Ascending aorta (tissue), 2 donors: ENCODE data around the gene SMAD2. TPM values are rescaled to one million over a fixed set of nuclear protein-coding genes. Genes with fewer than 3 reads are reported as not detected.

Source experiments
- DNase-seq, 2 donors: peaks; one replicate each; pipeline ENCODE4 v3.0.0-alpha.2; 2019; ENCODE audit warnings: low spot score in 2 of 2
- H3K27ac ChIP-seq, 2 donors: fragments of 200-600 bp; sonication (generic); one replicate each; pipeline ENCODE4 v1.5.1; 2016 to 2017; ENCODE audit warnings: mild to moderate bottlenecking in 1 of 2
- H3K27me3 ChIP-seq: fragments of 200-600 bp; sonication (generic); one replicate; pipeline ENCODE4 v1.5.1; 2017
- H3K36me3 ChIP-seq, 2 donors: fragments of 200-600 bp; sonication (generic); one replicate each; pipeline ENCODE4 v1.5.1; 2016
- H3K4me1 ChIP-seq, 2 donors: fragments of 200-600 bp; sonication (generic); one replicate each; pipeline ENCODE4 v1.5.1; 2016 to 2017; ENCODE audit warnings: mild to moderate bottlenecking in 1 of 2
- H3K4me3 ChIP-seq, 2 donors: fragments of 200-600 bp; sonication (generic); one replicate each; pipeline ENCODE4 v1.5.1; 2016 to 2017; ENCODE audit warnings: mild to moderate bottlenecking in 1 of 2
- H3K9me3 ChIP-seq, 2 donors: fragments of 200-600 bp; sonication (generic); one replicate each; pipeline ENCODE4 v1.5.1; 2016
- CTCF ChIP-seq, 3 experiments: fragments of 200-600 bp in 2 of 3; fragments of 450-650 bp in 1 of 3; sonication (generic) in 2 of 3; IDR thresholded peaks; one replicate each; pipeline ENCODE4 v1.5.1; 2016 to 2019; ENCODE audit warnings: antibody characterized with exemption in 3 of 3, mild to moderate bottlenecking in 1 of 3, moderate library complexity in 1 of 3
- intact Hi-C: fragments of 100-400 bp; cut with DNase I; formaldehyde crosslinking; loops from one replicate; pipeline ENCODE4 v1.15.1; 2023
- total RNA-seq: library from RNA; depleted of rRNA; stranded (reverse); fragments of >200 nt; gene quantifications from one replicate; pipeline ENCODE4 v1.1.0, GENCODE V29; 2016

Gene SMAD2
- total RNA-seq, 1 donor from 2014 or later, result 14.0 TPM

GRCh38 chr18:47912343-47912742, 18.1 kb downstream of the SMAD2 start:
- H3K36me3 ChIP-seq, result no peaks in the 10 kb centered on the region
- no peaks in the 10 kb centered on the region for H3K27me3 ChIP-seq
- H3K27ac ChIP-seq, result peak overlapping the region in 1 of 2 donors; percentile 26
- intact Hi-C loops, result no loop called here
- no peaks in the 10 kb centered on the region for H3K9me3 ChIP-seq
- TF ChIP-seq CTCF (IDR thresholded peaks at IDR 0.05), result no peak
- no peak for DNase-seq
- H3K4me1 ChIP-seq, result peaks cover 3 to 10% of the 10 kb centered on the region in 2 donors
- H3K4me3 ChIP-seq, result no peak overlapping the region

- H3K4me1 ChIP-seq, result peaks cover 3 to 10% of the 10 kb centered on the region in 2 donors
- no peaks in the 10 kb centered on the region for H3K36me3 ChIP-seq
- DNase-seq, result no peak
- H3K4me3 ChIP-seq, result no peak overlapping the region
- H3K27me3 ChIP-seq, result no peaks in the 10 kb centered on the region
- H3K9me3 ChIP-seq, result no peaks in the 10 kb centered on the region
- intact Hi-C loops, result no loop called here
- H3K27ac ChIP-seq, result peak overlapping the region in 1 of 2 donors; percentile 26
- no peak for TF ChIP-seq CTCF (IDR thresholded peaks at IDR 0.05)
Observed at GRCh38 chr18:47911877-47912276, 18.6 kb downstream of the SMAD2 start.

GRCh38 chr18:47909484-47909883, 21.0 kb downstream of the SMAD2 start:
- no peaks in the 10 kb centered on the region for H3K27me3 ChIP-seq
- no peak overlapping the region for H3K4me3 ChIP-seq
- intact Hi-C loops, result no loop called here
- no peak for TF ChIP-seq CTCF (IDR thresholded peaks at IDR 0.05)
- H3K27ac ChIP-seq, result no peak overlapping the region
- DNase-seq, result no peak
- peaks cover 3 to 8% of the 10 kb centered on the region in 2 donors for H3K4me1 ChIP-seq
- peaks cover 0 to 5% of the 10 kb centered on the region in 2 donors for H3K36me3 ChIP-seq
- peaks cover 0 to 7% of the 10 kb centered on the region in 2 donors for H3K9me3 ChIP-seq

- Histone ChIP-seq H3K27ac (no peak overlapping the region), H3K4me3 (no peak overlapping the region), H3K36me3 (peaks cover 0 to 5% of the 10 kb centered on the region in 2 donors), H3K9me3 (peaks cover 0 to 15% of the 10 kb centered on the region in 2 donors), H3K27me3 (no peaks in the 10 kb centered on the region), H3K4me1 (peaks cover 0 to 3% of the 10 kb centered on the region in 2 donors)
- TF ChIP-seq CTCF (IDR thresholded peaks at IDR 0.05), result no peak
- no peak for DNase-seq
- intact Hi-C loops, result no loop called here
Observed at GRCh38 chr18:47908592-47908991, 21.9 kb downstream of the SMAD2 start.

- Histone ChIP-seq H3K36me3 (peaks cover 0 to 5% of the 10 kb centered on the region in 2 donors), H3K27ac (no peak overlapping the region), H3K27me3 (no peaks in the 10 kb centered on the region), H3K4me3 (no peak overlapping the region), H3K9me3 (peaks cover 0 to 18% of the 10 kb centered on the region in 2 donors), H3K4me1 (no peaks in the 10 kb centered on the region)
- no peak for DNase-seq
- intact Hi-C loops, result no loop called here
- no peak for TF ChIP-seq CTCF (IDR thresholded peaks at IDR 0.05)
Observed at GRCh38 chr18:47906408-47906807, 24.1 kb downstream of the SMAD2 start.

GRCh38 chr18:47903809-47904208, 26.6 kb downstream of the SMAD2 start:
- no peak for TF ChIP-seq CTCF (IDR thresholded peaks at IDR 0.05)
- Histone ChIP-seq H3K4me3 (no peak overlapping the region), H3K4me1 (peaks cover 0 to under 1% of the 10 kb centered on the region in 2 donors), H3K27me3 (no peaks in the 10 kb centered on the region), H3K36me3 (peaks cover 0 to 5% of the 10 kb centered on the region in 2 donors), H3K27ac (no peak overlapping the region), H3K9me3 (peaks cover 0 to 18% of the 10 kb centered on the region in 2 donors)
- intact Hi-C loops, result no loop called here
- DNase-seq, result no peak
